Smooth muscle cell (in vitro differentiated cells): ENCODE data around the gene TRIM8. TPM values are rescaled to one million over a fixed set of nuclear protein-coding genes. Genes with fewer than 3 reads are reported as not detected.
A peak's percentile ranks its signal among the peaks of the same experiment; 100 is the strongest.

Experiments used
- DNase-seq: peaks from one replicate; lab custom pipeline; 2025; ENCODE audit not compliant: unreplicated experiment; lab: John Stamatoyannopoulos, UW
- H2AFZ ChIP-seq: fragments of 200-600 bp; sonication (generic); 2 replicates; pipeline ENCODE4 v1.6.0; 2016; ENCODE audit warnings: antibody characterized with exemption, low read depth, mild to moderate bottlenecking
- H3F3A ChIP-seq: fragments of 200-600 bp; sonication (generic); 2 replicates; pipeline ENCODE4 v1.6.0; 2017; ENCODE audit warnings: antibody characterized with exemption, low read depth
- H3K27ac ChIP-seq: fragments of 200-600 bp; sonication (generic); 2 replicates; pipeline ENCODE4 v1.5.1; 2016; ENCODE audit warnings: low read depth, mild to moderate bottlenecking
- H3K27me3 ChIP-seq: fragments of 200-600 bp; sonication (generic); 2 replicates; pipeline ENCODE4 v1.6.1; 2016; ENCODE audit warnings: low read depth, mild to moderate bottlenecking
- H3K36me3 ChIP-seq: fragments of 200-600 bp; sonication (generic); 2 replicates; pipeline ENCODE4 v1.5.1; 2016; ENCODE audit warnings: low read depth
- H3K4me1 ChIP-seq: fragments of 200-600 bp; sonication (generic); 2 replicates; pipeline ENCODE4 v1.5.1; 2016; ENCODE audit warnings: low read depth
- H3K4me2 ChIP-seq: fragments of 200-600 bp; sonication (generic); 2 replicates; pipeline ENCODE4 v1.6.0; 2016; ENCODE audit warnings: mild to moderate bottlenecking
- H3K4me3 ChIP-seq: fragments of 200-600 bp; sonication (generic); 2 replicates; pipeline ENCODE4 v1.5.1; 2016; ENCODE audit warnings: mild to moderate bottlenecking
- H3K79me2 ChIP-seq: fragments of 200-600 bp; sonication (generic); 2 replicates; pipeline ENCODE4 v1.6.0; 2016; ENCODE audit warnings: low read depth, mild to moderate bottlenecking
- H3K9ac ChIP-seq: fragments of 200-600 bp; sonication (generic); 2 replicates; pipeline ENCODE4 v1.6.0; 2016; ENCODE audit warnings: low read depth
- H3K9me3 ChIP-seq: fragments of 200-600 bp; sonication (generic); replicated peaks from 2 replicates; pipeline ENCODE4 v1.5.1; 2016; ENCODE audit warnings: low read depth
- H4K20me1 ChIP-seq: fragments of 200-600 bp; sonication (generic); 2 replicates; pipeline ENCODE4 v1.6.0; 2016; ENCODE audit warnings: low read depth
- CTCF ChIP-seq: fragments of 200-600 bp; sonication (generic); IDR thresholded peaks from 2 replicates; pipeline ENCODE4 v1.5.1; 2017; ENCODE audit warnings: borderline replicate concordance, mild to moderate bottlenecking, antibody characterized with exemption; ENCODE audit not compliant: insufficient read depth, poor library complexity, severe bottlenecking
- WGBS: methylation state at CpG from one replicate; pipeline ENCODE4 v1.1.7; 2016; ENCODE audit warnings: low lambda C conversion rate; 5-methylcytosine and 5-hydroxymethylcytosine counted together
- polyA plus RNA-seq: library from polyadenylated mRNA; unstranded; fragments of >200 nt; fragmentation: Nextera tagmentation; extraction: Ambion mirVana; gene quantifications from 2 replicates; pipeline ENCODE4 v1.2.1, GENCODE V29; 2016
- total RNA-seq: library from RNA; depleted of rRNA; stranded (reverse); fragments of >200 nt; gene quantifications from 2 replicates; pipeline ENCODE4 v1.2.3, GENCODE V29; 2014

The TRIM8 gene
- total and polyA plus RNA-seq, 2 experiments from 2014 or later: 78.0 to 78.8 TPM

GRCh38 chr10:102624094-102624493 lies 20.2 kb upstream of the TRIM8 start:
- Histone ChIP-seq H3K9me3 (no peaks in the 10 kb centered on the region), H3K9ac (no peak overlapping the region), H3K36me3 (no peaks in the 10 kb centered on the region), H2AFZ (no peak overlapping the region), H3K4me3 (no peak overlapping the region), H3K4me2 (no peak overlapping the region), H3K27ac (no peak overlapping the region), H3K4me1 (peaks cover 48% of the 10 kb centered on the region), H3F3A (peaks cover 19% of the 10 kb centered on the region), H3K79me2 (no peaks in the 10 kb centered on the region), H3K27me3 (no peaks in the 10 kb centered on the region), H4K20me1 (no peaks in the 10 kb centered on the region)
- 93% methylated on average over 3 of the region's 3 CpGs for WGBS
- DNase-seq: no peak
- TF ChIP-seq CTCF: no peak

- Histone ChIP-seq H3K4me3 (no peak overlapping the region), H2AFZ (no peak overlapping the region), H3K9me3 (no peaks in the 10 kb centered on the region), H3K4me2 (no peak overlapping the region), H3K36me3 (no peaks in the 10 kb centered on the region), H3K9ac (no peak overlapping the region), H4K20me1 (no peaks in the 10 kb centered on the region), H3F3A (peaks cover 27% of the 10 kb centered on the region), H3K4me1 (peaks cover 57% of the 10 kb centered on the region), H3K27ac (peak overlapping the region; percentile 98), H3K79me2 (no peaks in the 10 kb centered on the region), H3K27me3 (no peaks in the 10 kb centered on the region)
- no peak for DNase-seq
- no peak for TF ChIP-seq CTCF
- 83% methylated on average over 12 of the region's 12 CpGs for WGBS
Measured at GRCh38 chr10:102624751-102625645, 19.3 kb upstream of the TRIM8 start.

GRCh38 chr10:102626026-102626685 lies 18.1 kb upstream of the TRIM8 start:
- Histone ChIP-seq H3K27ac (peak overlapping the region; percentile 98), H3K79me2 (no peaks in the 10 kb centered on the region), H3K9me3 (no peaks in the 10 kb centered on the region), H2AFZ (no peak overlapping the region), H3K27me3 (no peaks in the 10 kb centered on the region), H3F3A (peaks cover 37% of the 10 kb centered on the region), H3K4me2 (peak overlapping the region; percentile 70), H4K20me1 (no peaks in the 10 kb centered on the region), H3K4me1 (peaks cover 65% of the 10 kb centered on the region), H3K36me3 (no peaks in the 10 kb centered on the region), H3K4me3 (no peak overlapping the region), H3K9ac (peak overlapping the region; percentile 85)
- DNase-seq: no peak
- TF ChIP-seq CTCF: no peak
- WGBS: 88% methylated on average over 10 of the region's 10 CpGs
